ENCODE measurements around the gene TMTC4.

TMTC4 gene

GRCh38 chr13:100662468-100663211 is 12.0 kb downstream of the TMTC4 start:
- Histone ChIP-seq H3K36me3 (ENCODE audit: low read length) (peaks cover 4% of the 10 kb centered on the region; the same call in 1 of the 2 replicates), H3K27ac (ENCODE audit: low read depth, low read length) (no peak overlapping the region), H3K9ac (ENCODE audit: low read length) (no peak overlapping the region), H3F3A (ENCODE audit: insufficient read depth) (no peaks in the 10 kb centered on the region), H3K4me2 (ENCODE audit: low read depth, low read length, poor library complexity, severe bottlenecking) (no peak overlapping the region), H4K20me1 (ENCODE audit: low read depth, low read length) (no peaks in the 10 kb centered on the region), H3K79me2 (ENCODE audit: insufficient read depth, low read length) (no peaks in the 10 kb centered on the region), H3K9me2 (replicated peaks; ENCODE audit: insufficient read depth, low read length) (no peaks in the 10 kb centered on the region), H3K4me3 (ENCODE audit: insufficient read depth, low read length, poor library complexity, severe bottlenecking) (no peak overlapping the region), H3K27me3 (ENCODE audit: low read length) (no peaks in the 10 kb centered on the region), H3K9me3 (ENCODE audit: insufficient read depth, low read length) (no peaks in the 10 kb centered on the region), H2AFZ (ENCODE audit: low read depth, low read length, severe bottlenecking) (no peak overlapping the region)
- no peak for TF ChIP-seq EZH2phosphoT487 (conservative IDR thresholded peaks at IDR 0.05; ENCODE audit: low read length)
- TF ChIP-seq CTCF (IDR thresholded peaks at IDR 0.05; ENCODE audit: insufficient read depth, low read length, poor library complexity, severe bottlenecking): no peak

- H3K27me3 ChIP-seq (ENCODE audit: low read length): no peaks in the 10 kb centered on the region
- H3K9ac ChIP-seq (ENCODE audit: low read length): no peak overlapping the region
- no peak overlapping the region for H3K4me3 ChIP-seq (ENCODE audit: insufficient read depth, low read length, poor library complexity, severe bottlenecking)
- no peaks in the 10 kb centered on the region for H3K79me2 ChIP-seq (ENCODE audit: insufficient read depth, low read length)
- no peak overlapping the region for H3K27ac ChIP-seq (ENCODE audit: low read depth, low read length)
- H3K9me3 ChIP-seq (ENCODE audit: insufficient read depth, low read length): no peaks in the 10 kb centered on the region
- H3K9me2 ChIP-seq (replicated peaks; ENCODE audit: insufficient read depth, low read length): no peaks in the 10 kb centered on the region
- H4K20me1 ChIP-seq (ENCODE audit: low read depth, low read length): no peaks in the 10 kb centered on the region
- TF ChIP-seq CTCF (IDR thresholded peaks at IDR 0.05; ENCODE audit: insufficient read depth, low read length, poor library complexity, severe bottlenecking): no peak
- TF ChIP-seq EZH2phosphoT487 (conservative IDR thresholded peaks at IDR 0.05; ENCODE audit: low read length): no peak
- no peak overlapping the region for H3K4me2 ChIP-seq (ENCODE audit: low read depth, low read length, poor library complexity, severe bottlenecking)
- H3K36me3 ChIP-seq (ENCODE audit: low read length): peaks cover 4% of the 10 kb centered on the region; the same call in 1 of the 2 replicates
- no peaks in the 10 kb centered on the region for H3F3A ChIP-seq (ENCODE audit: insufficient read depth)
- no peak overlapping the region for H2AFZ ChIP-seq (ENCODE audit: low read depth, low read length, severe bottlenecking)
Measured at GRCh38 chr13:100660761-100661160, 13.8 kb downstream of the TMTC4 start.

DNA sequence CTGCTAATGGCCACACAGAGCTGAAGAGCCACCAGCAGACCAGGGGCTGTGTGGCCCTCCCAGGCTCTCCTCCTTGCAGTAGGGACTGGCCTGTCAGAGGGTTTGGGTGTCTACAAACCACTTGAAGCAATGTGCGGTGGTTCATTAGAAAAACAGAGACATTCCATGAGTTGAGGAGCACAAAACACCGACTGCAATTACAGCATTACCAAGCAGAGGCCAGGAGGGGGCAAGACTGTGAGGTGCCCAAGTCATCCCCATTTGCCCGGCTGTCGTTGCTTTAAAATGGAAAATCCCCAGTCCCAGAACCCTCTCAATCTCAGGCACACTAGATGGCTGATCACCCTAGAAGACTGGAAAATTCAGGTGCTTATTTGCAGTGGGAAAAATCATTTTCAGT is 15.0 kb downstream of the TMTC4 start:
- Histone ChIP-seq H3K36me3 (ENCODE audit: low read length) (peaks cover 4% of the 10 kb centered on the region; the same call in 1 of the 2 replicates), H3K4me2 (ENCODE audit: low read depth, low read length, poor library complexity, severe bottlenecking) (no peak overlapping the region), H3K4me3 (ENCODE audit: insufficient read depth, low read length, poor library complexity, severe bottlenecking) (no peak overlapping the region), H3K79me2 (ENCODE audit: insufficient read depth, low read length) (no peaks in the 10 kb centered on the region), H3K27ac (ENCODE audit: low read depth, low read length) (no peak overlapping the region), H2AFZ (ENCODE audit: low read depth, low read length, severe bottlenecking) (no peak overlapping the region), H4K20me1 (ENCODE audit: low read depth, low read length) (no peaks in the 10 kb centered on the region), H3K9me2 (replicated peaks; ENCODE audit: insufficient read depth, low read length) (no peaks in the 10 kb centered on the region), H3K9me3 (ENCODE audit: insufficient read depth, low read length) (no peaks in the 10 kb centered on the region), H3K27me3 (ENCODE audit: low read length) (no peaks in the 10 kb centered on the region), H3K9ac (ENCODE audit: low read length) (no peak overlapping the region), H3F3A (ENCODE audit: insufficient read depth) (no peaks in the 10 kb centered on the region)
- TF ChIP-seq CTCF (IDR thresholded peaks at IDR 0.05; ENCODE audit: insufficient read depth, low read length, poor library complexity, severe bottlenecking) (no peak), EZH2phosphoT487 (conservative IDR thresholded peaks at IDR 0.05; ENCODE audit: low read length) (no peak)

All from SU-DHL-6 (cell line).